Measurements from ENCODE around the gene HEMK1.

HEMK1 gene

GRCh38 chr3:50603261-50604109 is 34.2 kb downstream of the HEMK1 start:
- no peak for DNase-seq

DNA sequence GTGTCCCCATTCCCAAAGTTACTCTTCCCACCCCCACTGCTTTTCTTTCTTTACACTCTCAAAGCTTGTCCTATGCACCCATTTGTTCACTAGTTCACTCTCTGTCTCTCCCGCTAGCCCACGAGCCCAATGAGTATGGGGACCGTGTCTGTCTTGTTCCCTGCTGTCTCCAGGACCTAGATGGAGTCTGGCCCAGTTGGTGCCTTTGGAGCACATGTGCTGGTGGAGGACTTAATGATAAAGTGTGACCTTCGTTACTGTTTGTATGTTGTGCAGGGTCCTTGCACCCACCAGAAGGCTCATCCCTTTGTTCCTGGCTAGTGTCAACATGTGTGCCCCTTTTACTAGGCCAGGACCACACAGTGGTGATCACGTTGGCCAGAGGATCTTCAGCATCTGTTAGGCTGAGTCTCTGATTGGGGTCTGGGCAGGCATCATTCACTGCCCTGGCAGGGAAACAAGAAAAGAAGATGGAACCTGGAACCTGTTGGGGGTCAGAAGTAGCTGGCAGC is 34.8 kb downstream of the HEMK1 start:
- no peak for DNase-seq

GRCh38 chr3:50604628-50605588 is 35.6 kb downstream of the HEMK1 start:
- no peak for DNase-seq

DNA sequence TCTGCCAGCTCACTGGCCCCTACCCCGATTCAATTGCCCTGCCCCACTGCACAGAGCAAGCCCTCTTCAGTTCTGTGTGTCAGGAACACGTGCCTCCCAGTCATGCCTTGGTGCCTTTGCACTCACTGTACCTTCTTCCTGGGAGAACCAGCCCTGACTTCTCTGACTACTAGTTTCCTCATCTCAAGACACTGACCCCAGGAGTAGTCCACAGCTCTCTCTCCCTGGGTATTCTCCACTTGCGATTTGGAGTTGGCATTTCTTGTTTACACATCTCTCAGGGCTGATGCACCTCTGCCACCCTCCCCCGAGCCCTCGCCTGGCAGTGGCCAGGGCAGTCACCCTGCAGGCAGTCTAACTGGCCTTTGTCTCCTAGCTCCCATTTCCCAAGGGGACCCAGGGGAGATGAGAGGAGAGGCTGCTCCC is 36.6 kb downstream of the HEMK1 start:
- no peak for DNase-seq

DNA sequence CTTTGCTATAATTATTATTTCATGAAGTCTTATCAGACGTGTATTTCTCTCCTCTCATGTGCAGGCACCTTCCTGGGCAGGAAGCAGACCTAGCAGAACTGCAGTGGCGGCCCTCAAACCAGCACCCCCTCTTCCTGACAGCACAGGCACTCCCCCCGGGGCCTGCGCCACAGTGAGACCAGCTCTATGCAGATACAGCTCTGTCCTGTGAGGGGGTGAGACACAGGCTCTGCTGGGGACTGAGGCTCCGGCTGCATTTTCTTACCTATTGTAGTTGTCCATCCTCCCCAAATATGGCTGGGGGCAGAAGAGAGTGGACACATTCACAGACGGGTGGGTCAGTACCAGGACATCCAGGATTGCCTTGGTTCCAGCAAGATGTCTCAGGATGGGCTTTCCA is 37.3 kb downstream of the HEMK1 start:
- DNase-seq, result no peak

DNA sequence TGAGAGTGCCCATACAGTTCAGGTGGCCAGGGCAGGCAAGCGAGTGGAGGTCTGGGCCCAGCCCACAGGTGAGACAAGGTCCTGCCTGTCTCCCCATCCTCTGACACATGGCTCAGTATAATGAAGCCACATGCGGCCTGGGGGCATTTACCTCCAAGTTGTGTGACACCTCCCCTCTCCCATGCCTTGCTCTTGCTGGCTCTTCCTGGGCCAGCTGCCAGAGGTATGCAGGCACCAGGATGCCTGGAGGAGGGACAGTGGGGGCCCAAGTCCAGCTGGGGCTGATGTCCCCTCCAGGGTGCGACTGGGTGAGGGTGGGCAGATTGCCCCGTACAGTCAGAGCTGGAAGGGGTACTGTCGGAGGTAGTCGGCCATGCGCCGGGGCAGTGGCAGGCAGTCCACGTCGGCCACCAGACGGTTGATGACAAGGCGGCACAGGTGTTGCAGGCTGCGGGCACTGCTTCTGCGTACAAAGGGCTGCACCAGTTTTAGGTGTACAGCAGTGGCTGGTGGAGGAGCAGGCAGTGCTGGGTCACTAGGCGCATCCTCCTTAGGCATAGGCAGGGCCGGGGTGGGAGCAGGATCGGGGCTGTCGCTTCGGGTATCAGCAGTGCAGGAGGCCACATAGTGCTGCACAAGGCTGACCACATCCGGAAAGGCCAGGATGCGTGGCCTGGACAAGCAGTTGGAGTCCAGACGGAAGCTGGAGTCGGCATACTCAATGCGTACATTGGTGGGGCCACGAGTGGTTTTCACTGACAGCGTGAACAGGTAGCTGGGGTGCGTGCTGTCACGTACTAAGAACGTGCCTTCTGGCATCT is 38.2 kb downstream of the HEMK1 start:
- DNase-seq, result no peak

- no peak for DNase-seq
Observed at GRCh38 chr3:50608278-50608677, 39.0 kb downstream of the HEMK1 start.

GRCh38 chr3:50609071-50609762 is 39.9 kb downstream of the HEMK1 start:
- no peak for DNase-seq

GRCh38 chr3:50609763-50610085 is 40.4 kb downstream of the HEMK1 start:
- DNase-seq, result no peak

DNA sequence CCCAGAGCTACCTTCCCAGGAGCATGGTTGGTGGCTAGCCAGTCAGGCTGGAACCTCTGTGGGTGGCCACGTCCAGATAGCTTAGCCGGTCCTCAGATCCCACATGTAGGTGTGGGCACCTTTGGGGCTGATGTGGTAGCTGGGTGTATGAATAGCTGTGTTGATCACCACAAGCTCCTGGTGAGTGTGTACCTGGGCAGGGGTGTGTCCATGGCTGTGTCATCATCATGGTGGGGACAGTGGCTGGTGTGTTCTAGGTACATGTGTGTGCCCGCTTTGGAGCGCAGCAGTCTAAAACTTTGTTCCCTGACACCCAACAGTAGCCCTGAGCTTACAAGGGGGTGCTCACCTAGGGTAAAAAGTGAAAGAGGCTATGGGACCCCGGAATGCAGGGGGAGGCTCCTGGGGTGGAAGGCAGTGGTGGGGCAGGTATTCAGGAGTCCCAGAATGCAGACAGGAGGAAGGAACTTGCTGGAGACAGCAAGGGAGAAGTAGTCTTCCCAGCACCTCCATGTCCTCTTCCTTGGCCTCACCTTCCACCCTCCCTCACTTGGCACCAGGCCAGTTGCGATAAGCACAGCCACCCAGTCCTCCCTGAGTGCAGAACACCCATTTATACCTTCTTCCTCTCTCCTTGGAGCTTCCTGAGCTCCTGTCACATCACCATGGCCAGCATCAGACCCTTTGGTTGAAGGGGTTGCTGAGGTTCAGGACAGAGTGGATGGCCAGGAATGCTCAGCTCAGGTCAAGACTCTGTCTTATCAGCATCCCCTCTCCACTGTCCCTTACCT is 41.1 kb downstream of the HEMK1 start:
- no peak for DNase-seq

DNA sequence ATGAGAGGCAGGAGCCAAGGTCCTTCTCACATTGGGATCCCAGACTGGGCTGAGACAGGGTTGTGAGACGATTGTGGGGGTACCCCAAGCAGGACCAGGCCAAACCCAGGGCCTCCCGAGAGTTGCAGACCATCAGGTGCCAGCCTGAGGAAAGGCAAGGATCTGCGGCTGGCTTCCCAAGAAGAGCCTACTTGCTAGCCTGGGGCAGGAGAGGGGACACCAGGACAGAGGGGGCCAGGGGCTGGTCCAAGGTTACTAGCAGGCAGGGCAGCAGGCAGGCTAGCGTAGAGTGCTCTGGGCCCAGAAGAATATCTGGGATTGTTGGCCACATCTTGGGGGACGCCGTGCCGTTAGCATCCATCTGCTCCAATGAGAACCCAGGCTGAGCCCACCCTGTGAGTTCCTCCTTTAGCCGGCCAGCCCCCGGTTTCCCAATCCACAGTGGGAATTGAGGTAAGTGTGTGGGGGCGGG is 41.7 kb downstream of the HEMK1 start:
- no peak for DNase-seq

DNA sequence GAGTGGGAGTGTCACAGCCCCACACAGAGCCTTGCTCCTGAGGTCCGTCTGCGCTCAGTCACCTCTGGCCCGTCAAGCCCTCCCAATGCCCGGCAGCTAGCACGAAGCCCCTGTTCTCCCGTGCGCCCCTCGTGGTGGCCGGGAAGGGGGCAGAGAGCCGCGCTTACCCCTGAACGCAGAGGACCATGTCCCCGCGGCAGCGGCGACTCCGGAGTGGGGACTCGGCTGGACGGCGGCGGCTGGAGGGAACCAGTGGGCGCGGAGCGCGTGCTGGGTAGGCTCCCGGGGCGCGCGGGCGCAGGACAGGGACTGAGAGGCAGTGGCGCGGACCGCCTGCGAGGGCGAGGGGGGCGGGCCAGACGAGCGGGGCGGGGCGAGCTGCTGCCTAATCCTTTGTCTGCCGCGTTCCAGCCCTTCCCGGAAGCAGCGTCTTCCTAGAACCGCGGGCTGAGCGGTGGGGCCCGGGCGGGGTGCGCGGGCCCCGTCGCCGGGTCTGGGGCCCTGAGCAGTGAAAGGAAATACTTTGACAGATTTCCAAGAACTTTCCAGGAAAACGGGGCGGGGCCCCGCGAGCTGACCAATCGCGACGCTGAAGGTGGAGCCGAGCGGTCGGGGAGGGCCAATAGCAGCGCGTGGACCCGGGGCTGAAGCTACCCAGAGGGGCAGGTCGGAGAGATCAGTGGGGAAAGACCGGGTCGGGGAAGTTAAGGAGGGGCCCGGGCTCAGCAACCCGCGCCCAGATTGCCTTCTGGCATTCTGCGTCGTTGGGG is 42.3 kb downstream of the HEMK1 start, which contains the start of gene CISH:
CISH (minus strand) TSS at position 311 of the 770 bp plus-strand sequence; CDS start at position 187, 124 bp downstream.
- DNase-seq, result peak; percentile 51

GRCh38 chr3:50612234-50612882 is 43.0 kb downstream of the HEMK1 start:
- DNase-seq, result no peak

GRCh38 chr3:50612970-50613846 is 43.9 kb downstream of the HEMK1 start:
- DNase-seq, result no peak

DNA sequence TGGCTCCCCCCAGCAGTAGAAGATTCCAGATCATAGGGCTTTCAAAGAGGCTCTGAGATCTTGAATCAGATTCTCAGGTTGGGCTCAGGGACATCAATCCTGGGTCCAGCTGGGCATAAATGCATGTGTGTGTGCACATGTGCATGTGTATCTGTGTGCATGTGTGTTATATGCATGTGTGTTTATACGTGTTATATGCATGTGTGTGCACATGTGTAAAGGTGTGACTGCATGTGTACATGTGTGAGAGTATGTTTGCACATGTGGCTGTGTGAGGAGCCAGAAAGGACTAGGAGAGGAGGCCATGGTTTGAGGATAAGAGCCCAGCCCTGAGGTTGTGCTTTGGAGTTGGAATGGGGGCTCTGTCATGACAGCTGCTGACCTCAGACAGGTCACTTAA is 45.9 kb downstream of the HEMK1 start:
- DNase-seq, result no peak

DNA sequence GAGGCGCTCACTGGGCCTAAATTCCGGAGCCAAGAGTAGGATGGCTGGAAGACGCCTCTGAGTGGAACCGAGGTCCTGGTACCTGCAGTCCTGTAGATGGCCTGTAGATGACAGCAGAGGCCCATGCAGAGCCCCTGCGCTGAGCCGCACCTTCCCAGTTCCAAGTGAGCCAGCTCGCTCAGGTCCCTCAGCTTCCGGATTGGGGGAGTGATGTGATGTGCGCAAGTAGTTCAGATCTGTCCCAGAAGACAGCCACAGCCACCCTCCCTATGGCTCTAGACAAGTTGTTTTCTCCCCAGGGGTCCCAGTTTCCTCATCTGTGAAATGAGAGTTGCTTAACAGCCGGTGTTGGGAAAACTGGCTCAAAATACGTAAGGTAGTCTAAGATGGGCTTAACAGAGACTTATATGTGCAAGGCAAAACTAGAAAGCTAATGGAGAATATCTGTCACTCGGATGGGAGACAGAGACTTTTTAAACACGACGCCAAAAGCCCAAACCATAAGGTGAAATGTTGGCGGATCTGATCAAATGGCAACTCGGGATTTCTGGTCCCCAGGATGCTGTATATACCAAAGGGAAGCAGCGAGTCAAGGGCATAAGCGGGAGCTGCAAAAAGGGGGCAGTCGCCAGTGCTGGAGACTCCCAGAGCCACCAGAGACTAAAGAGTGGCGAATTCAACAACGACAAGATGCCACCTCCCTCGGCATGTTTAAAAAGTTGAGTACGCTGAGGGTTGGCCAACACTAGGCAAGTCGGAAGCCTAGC is 46.9 kb downstream of the HEMK1 start:
- DNase-seq, result peak; percentile 71

DNA sequence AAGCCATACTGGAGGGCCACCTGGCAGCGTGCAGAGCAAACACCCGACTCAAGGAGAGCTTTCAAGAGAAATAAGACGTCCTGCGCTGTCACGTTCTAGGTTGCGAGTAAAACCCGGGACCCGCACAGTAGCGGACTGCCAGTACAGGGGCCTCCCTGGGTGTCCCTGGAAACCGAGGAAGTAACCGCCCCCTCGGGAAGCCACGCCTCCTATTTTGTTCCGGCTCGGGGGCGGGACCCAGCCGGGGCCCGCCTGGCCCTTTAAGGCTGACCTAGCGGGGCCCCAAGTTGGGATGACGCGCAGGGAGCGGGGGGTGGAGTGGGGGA is 47.4 kb downstream of the HEMK1 start:
- peak; percentile 84 for DNase-seq

Measured in NCI-H2227 treated with DMSO at 0.1 percent for 48 hours (cell line).